Measurements from ENCODE around the gene NRXN2.

The NRXN2 gene

DNA sequence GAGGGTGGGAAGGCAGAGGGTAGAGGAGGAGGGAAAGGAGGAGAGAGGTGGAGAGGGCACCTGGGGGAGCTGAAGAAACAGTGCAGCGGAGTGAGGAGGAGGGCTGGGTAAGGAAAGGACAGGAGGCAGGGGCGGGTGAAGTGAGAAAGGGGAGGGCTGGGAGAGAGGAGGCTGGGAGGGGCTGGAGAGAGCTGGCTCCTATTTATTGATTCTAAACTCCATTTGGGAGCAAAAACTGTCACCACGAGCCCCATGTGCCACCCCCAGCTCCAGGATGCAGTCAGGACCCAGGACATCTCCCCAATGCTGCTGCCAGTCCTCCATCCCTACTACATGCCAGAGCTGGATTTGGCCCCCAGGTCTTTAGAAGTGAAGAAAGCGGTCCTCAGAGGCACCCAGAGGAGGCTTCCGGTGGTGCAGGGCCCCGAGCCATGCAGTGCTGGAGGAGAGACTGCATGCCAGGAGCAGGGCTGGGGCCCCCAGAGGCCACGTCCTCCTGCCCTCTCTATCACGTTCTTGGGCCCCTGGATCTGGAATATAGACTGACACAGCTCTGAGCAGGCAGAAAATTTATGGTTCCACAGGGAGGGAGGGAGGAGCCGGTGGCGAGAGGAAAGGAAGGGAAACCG lies 78.2 kb downstream of the NRXN2 start:
- no peak for DNase-seq

DNA sequence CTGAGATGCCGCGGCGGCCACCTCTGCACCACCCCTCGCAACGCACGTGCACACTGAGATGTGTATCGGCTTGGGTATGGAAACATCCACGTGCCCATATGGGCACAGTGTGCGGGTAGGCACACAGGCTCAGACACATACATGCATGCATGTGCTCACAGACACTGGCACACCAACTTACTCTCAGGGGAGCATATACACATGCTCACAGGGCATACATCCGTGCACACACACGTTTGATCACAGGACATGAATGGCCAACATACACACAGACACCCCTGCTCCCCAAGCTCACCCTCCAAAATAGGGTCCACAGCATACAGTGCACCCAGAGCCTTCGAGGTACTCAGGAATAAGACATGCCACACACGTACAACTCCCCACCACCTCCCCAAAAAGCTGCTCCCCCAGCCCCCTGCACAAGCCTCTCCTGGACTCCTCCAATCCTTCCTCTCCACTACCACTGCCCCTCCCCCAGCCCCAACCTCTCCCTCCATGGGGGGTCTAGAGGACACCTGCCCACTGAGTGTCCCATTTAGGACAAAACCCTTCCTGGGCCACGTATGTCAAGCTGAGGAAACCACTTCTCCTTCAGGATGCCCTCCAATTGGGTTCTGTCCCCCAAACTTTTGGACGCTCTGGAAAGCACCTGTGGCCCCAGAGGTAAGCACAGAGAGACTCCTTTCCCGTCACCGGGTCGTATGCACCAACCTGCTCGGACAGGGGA lies 78.9 kb downstream of the NRXN2 start:
- no peak for DNase-seq

DNA sequence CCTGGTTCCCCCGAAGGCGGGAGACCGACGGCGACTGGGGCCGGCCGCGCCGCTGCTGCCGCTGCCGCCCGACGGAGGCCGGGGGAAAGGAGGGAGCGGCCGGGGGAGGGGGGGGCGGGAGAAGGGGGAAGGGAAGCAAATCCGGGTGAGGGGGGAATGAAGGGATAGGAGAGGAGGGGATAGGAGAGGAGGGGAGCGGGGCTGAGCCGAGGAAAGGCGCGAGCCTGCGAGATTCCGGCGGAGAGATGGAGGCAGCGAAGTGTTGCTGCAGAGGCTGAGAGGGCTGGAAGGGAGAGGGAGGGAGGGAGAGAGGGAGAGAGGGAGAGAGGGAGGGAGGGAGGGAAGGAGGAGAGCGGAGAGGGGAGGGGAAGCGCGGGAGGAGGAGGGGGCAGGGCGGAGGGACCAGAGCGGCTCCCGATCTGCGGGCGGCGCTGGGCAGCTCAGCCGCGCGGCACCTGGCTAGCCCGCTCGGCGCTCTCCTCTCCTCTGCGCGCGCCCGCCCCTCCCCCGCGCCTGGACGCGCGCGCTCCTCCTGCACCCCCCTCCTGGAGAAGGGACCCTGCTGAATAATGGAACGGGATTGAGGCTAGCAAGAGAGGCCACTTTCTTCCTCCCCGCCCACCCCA lies 79.6 kb downstream of the NRXN2 start:
- DNase-seq = no peak

DNA sequence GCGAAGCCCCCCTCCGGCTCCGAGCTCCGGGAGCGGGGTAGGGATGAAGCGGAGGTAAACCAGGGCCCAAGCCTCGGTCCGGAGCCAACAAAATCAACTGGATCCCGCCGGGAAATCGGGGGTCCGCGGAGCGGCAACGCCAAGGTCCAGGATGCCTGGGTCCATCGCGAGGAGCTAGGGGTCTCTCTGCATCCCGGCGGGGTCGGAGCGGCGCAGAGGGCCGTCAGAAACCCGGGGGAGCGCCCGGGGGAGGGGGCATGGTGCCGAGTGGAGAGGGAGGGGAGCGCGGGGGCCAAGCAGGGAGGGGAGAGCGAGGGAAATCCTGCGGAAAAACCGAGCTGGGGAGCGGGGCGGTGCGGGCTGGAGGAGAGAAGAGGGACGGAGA lies 80.1 kb downstream of the NRXN2 start:
- no peak for DNase-seq

DNA sequence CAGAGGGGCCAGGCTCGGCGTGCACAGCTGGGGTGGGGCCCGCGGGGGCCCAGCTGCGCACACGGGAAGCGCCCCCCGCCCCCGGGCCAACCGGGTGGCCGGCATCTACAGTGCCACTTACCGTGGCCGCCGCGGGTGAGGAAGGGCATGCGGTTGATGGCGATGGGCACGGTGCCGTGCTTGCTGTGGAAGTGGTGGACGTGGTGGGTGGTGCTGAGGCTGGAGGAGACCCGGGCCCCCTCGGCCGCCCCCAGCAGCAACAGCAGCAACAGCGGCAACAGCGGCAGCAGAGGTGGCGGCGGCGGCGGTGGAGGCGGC lies 80.6 kb downstream of the NRXN2 start:
- DNase-seq = no peak

DNA sequence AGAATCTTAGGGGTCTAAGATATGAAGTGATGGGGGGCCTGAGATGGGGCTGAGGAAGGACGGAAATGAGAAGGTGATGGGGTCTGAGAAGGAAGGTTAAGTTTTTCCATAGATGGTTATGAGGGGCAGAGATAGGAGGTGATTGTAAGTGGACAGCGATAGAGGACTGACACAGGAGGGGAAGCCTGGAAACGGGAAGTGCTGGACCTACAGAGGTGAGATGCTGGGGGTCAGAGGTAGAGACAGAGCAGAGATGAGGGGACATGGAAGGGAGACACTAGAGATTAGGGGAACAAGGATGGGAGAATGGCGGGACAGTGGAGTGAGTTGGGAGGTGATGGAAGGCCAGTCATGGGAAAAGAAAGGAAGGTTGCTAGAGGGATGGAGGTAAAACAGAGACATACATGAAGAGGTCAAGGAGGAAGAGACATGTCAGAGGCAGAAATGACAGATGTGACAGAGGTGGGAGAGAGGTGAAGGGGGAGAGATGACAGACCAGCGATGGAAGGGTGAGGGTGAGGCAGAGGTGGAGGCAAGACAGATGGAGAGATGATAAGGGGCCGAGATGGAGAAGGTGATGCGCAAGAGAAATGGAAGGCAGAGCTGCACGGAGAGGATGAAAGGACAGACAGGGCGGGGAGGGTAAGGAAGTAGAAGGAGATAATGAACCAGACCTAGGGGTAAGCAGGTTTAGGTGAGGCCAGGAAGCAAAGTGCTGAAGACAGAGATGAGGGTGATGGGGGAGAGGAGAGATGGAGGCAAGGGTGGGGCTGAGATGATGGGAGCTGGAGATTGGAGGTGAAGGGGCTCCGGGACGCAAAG lies 81.2 kb downstream of the NRXN2 start:
- no peak for DNase-seq

DNA sequence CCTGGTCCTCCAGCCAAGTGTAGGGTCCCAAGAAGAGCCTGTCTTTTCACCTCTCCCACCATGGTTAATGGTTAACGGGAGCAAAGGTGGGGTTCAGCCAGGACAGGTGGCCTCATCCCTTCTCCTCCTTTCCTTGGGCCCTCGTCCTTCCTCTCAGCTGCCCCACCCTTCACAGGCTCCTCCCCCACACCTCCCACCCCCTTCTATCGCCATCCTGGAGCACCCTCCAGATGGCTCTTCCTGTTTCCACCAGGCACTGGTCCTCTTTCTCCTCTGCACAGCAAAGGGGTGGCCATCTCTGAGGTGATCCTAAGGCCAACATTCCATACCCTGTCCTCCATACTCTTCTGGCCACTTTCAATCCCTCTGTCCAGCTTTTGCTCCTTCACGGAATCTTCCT lies 83.1 kb downstream of the NRXN2 start:
- no peak for DNase-seq

DNA sequence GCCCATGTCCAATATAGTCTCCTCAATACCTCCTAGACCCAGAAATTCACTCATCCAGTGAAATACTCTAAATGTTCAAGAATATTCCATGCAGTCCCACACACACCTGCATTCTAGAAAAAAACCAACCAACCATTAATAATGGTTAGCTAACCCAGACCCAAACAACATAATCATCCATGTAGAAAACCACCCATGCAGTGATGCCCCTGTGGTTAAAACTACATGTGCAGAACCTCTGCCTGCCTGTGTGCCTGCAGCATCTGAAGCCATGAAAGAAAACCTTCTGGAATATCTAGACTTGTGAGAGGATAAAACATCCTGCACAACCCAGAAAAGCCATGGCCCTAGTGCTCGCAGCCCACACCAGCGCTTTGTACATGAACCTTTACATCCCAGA lies 84.2 kb downstream of the NRXN2 start:
- DNase-seq = no peak

DNA sequence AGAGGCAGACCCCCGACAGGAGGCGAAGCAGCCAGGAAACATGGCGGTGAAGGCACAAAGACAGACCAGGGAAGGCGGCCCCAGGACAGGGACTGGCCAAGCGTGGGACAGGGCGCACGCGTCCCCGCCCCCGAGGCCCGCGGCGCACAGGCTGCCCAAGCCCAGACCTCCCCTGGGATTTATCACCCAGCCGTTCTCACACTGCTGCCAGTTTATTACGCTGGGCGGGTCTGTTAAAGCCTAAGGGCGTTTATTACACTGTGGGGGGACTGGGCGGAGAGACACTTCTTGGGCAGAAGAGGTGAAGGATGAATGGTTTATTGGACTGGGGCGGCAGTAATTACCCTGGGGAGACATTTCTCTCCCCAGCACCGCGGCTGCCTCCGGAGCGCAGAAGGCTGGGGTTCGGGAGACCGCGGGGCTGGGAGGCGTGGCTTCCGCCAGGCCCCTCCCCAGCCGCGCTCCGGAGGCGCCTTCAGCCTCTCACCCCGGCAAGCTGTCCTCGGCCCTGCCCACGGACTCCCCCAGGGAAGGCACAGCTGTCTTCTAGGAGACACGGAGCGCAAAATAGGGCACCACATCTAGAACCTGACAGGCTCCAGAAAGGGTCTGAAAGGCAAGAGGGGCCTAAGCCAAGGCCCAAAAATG lies 84.9 kb downstream of the NRXN2 start:
- DNase-seq = no peak

DNA sequence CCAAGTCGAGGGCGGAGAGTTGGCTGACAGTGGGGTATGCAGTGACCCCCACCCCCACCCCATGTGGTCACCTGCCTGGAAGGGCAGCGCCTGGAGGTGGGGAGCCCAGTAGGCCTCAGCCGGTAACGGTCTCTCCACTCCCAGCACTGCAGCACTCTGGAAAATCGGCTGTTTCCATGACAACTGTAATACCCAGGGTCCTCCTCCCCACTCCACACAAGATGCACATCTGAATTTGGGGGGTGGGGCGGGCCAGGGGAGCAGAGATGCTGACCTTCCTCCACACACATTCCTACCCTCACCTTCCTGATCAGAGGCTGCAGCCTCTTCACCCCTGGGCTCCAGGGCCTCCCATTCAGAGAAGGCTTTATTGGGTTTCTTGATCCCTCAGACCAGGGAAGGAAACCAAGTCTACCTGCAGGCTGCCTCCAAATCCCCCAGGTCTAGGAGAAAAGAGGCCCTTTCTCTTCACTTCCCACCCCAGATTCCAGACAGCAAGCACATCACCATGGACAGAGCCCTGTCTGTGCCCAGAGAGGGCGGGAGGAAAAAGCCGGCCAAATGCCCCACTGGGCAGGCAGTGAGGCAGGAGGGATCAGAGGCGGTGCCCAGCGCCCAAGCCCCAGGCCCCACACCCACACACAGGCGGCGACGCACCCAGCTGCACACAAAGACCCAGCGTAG lies 85.5 kb downstream of the NRXN2 start:
- no peak for DNase-seq

DNA sequence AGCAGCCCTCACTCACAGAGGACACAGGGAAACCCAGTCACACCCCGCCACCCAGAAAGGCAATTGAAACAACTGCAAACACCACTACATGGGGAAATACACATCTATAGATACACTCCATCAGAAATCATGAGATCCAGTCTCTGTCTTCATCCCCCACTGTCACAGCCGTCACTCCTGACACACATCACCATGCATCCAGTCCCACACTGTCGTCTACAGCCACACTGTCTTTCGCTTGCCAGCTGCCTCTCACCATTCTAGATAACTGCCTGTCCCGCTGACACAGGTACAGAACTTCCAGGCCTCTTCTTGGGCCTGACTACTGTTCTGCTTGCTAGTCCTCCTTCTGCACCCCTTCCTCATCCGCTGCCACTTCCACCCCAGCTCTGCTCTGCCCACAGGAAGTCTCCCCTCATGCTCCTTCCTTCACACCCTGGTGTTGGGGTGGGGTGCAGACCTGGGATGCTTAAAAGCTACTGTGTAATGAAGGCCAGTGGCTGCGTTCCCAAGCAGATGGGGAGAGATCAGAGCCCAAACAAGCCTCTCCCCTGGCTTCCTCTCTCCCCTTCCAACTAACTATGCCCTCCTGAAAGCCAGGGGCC lies 89.3 kb downstream of the NRXN2 start:
- no peak for DNase-seq

DNA sequence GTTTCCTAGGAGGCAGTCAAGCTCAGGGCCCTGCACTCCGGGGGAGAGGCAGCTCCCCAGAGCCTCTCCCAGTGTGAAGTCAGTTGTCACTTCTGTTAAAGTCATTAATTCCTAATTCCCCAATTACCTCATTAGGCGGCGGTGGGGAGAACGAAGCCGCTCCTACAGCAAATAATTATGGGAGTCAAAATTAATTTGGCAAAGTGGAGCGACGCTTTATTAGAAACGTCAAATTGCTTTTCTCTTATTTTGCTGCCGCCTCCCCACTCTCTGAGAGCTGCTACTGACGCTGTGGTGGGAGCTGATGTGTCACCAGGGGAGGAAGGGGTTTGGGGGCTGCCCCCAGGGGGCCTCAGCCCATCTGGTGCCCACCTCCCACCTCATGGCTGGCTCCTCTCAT lies 90.3 kb downstream of the NRXN2 start:
- no peak for DNase-seq

DNA sequence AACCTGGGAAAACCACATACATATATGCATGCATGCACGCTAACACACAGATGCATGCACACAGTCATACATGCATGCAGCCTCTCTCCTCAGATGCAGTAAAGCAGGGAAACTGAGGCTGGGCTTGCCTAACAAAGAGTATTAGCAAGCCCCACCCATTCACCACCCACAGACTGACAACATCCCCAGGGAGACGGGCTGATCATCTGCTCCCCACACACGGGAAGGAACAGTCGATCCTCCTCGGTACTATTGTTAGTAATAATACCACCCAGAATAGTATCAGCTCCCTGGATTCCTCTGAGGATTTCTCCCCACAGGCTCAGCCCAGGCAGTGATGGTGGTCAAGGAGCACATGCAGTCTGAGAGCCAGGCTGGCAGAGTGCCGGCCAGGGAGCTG lies 90.8 kb downstream of the NRXN2 start:
- DNase-seq = no peak

DNA sequence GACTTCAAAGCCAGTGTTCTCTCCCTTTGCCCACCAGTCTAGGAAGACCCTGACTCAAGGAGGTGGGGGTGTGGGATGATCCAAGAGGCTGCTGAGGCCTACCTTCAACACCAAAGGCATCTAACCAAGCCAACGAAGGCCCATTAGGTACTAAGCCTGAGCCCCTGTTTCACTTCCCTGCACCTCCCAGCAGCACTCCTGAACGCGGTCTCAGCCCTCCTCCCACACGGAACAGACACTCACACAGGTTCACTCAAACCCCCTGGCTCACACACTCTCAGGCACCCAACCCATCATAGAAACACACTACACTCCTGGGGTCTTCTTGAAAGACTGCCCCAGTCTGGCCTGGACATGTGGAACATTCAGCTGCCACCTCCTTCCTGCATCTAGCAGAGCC lies 91.3 kb downstream of the NRXN2 start:
- DNase-seq = no peak

DNA sequence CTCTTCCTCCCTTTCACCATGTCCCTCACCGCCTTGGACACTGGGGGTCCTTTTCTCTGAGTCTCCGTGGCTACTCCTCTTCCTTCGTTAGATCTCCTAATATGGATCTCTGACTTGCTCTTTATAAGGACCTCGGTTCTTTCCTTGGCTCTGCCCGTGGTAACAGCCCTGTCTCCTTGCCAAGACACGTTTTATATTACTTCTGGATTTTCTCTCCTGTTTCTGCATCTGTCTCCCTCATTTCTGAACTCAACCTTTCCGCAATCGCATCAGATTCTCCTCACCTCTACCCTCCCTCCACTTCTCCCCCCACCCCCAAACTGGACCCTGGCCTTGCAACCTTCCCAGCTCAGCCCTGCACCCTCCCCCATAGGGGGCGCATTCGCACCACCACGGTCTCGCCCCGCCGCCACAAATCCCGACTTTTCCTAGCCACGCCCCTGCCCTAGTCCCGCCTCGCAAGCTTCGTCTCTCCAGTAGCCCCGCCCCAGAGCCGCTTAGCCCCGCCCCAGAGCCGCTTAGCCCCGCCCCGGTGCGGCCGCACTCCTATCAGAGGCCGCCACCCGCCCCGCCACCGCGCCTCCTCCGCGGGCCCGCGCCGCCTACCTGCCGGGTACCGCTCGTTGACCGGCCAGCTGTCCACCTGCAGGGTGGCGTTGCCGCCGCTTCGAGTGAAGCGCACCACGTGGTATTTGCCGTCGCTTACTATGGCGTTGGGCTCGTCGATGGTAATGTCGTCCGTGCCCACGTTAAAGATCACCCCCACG lies 93.0 kb downstream of the NRXN2 start:
- peak in 1 of 2 experiments; percentile 6 for DNase-seq

DNA sequence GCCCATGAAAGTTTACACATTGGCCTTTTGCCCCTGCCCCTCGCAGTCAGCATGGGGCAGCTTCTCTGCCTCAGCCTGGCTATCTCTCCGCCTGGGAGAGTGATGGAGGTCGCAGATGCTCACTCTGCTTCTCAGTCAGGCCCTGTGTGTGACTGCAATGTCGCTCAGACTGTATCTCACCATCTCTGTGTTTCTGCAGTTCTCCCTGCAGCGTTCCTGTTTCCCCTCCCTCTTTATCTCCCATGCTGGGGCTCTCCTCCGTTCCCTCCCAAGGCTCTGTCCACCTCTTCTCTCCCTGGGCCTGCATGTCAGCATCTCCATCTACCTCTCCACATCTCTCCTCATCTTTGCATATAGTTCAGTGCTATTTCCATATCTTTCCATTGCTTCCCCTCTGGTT lies 93.9 kb downstream of the NRXN2 start:
- DNase-seq = no peak

DNA sequence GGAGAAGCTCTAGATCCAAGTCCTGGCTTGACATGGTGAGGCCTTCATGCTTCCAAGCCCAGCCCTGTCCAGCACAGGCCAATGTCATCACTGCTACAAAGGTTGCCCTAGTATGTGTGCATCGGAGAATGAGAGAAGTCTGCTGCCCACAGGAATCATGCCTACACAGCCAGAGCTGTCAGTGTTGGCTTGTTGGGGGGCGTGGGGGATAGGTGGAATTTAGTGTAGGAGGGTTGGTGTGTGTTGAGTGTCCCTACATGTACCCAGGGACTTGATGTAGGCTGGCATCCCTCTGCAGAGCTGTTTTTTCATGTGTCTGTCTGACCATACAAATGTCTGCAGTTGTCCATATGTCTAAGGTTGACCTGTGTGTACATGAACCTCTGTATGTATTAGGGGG lies 94.4 kb downstream of the NRXN2 start:
- no peak for DNase-seq

DNA sequence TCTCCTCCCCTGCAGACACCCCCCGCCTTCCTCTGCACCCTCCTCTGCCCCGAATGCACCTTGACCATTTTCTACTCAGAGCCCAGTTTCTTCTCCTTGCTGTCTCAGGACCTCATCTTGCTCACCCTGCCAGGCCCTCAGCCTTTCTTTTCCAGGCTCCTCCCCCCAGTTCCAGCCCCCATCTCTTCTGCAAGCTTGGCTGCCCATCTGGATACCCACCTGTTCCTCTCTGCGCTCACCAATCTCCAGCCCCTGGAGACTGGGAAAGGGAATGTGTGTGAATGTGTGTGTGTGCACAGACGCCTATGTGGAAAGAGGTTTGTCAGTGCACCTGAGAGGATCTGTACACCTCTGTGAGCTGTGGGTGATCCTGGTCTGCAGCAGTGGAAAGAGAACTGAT lies 95.6 kb downstream of the NRXN2 start:
- DNase-seq = no peak

DNA sequence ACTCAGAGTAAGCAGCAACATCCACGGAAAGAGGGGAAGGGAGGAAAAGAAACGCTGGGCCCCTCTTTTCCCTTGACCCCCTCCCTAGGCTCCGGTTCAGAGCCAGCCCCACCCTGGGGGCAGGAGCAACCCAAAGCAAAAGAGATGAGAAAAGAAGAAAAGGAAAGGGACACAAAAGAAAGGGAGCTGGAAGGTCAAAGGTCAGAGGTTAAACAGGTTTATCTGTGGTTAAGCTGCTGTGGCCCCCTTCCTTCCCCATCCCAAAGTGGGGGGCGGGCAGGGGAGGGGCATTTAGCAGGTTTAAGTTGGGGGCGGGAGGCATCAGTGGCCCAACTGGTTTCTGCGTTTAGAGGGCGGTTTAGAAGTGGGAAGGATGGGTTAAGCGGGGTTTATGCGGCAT lies 96.4 kb downstream of the NRXN2 start:
- no peak for DNase-seq

DNA sequence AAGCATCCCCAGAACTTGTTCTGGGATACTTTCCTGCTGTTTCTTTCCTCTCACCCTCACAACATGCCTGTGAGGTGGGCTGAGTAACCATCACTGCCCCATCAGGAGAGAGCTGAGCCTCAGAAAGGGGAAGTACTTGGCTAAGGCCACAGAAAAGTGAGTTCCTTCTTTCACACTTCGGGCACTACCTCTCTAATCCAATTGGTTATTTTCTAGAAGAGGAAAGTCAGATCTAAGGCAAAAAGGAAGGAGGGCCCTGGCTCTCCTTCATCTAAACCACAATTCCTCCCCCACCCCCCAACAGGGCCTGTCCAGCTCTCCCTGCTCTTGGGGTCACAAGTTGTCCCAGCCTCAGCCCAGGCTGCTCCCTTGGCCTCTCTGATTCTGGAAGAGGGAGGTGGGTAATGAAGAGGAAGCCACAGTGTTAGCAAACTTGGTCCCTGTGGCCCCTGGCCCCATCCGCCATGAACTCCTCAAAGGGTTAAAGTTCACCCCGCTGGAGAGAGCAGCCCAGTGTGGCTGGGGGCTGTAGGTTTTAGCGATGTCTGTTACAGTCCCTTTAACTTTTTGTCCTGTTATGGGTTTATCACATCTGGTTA lies 98.0 kb downstream of the NRXN2 start:
- no peak for DNase-seq

DNA sequence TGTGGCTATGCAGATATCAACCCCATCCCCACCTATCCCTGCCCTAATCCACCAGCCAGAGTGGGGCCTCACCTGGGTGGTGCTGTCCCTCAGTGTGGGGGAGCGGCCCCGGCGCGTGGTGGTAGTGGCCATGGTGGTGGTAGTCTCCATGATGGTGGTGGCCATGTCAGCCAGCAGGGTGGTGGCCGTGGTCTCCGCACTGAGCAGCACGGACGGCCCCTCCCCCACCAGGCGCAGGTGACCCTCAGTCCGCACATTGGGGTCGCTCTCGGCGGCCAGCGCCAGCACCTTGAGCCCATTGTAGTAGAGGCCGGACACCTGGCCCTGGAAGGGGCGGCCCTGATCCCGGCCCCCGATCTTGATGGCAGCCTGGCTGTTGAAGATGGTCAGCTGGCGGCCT lies 100.3 kb downstream of the NRXN2 start:
- DNase-seq = no peak
